Suprapubic skin (tissue), 3 donors: ENCODE data around the gene NAGA.

Source experiments
- CTCF ChIP-seq, 2 donors: fragments of 200-600 bp in 1 of 2; fragments of 450-650 bp in 1 of 2; sonication (generic) in 1 of 2; IDR thresholded peaks; one replicate each; pipeline ENCODE4 v1.5.1; 2016 to 2019; ENCODE audit warnings: antibody characterized with exemption in 2 of 2, mild to moderate bottlenecking in 1 of 2, moderate library complexity in 1 of 2
- POLR2A ChIP-seq, 2 donors: fragments of 450-650 bp; IDR thresholded peaks; one replicate each; pipeline ENCODE4 v1.6.1; 2017; ENCODE audit warnings: antibody characterized with exemption in 2 of 2, mild to moderate bottlenecking in 2 of 2, moderate library complexity in 2 of 2

- TF ChIP-seq CTCF (IDR thresholded peaks at IDR 0.05), result peak; percentile 30 to 41
- no peak for TF ChIP-seq POLR2A (IDR thresholded peaks at IDR 0.05)
Measured at GRCh38 chr22:42074132-42074811, 3.7 kb upstream of the NAGA start, which contains the start of gene PHETA2.
